Osteocyte (in vitro differentiated cells): ENCODE results near the gene PAPSS2. TPM values are rescaled to one million over a fixed set of nuclear protein-coding genes. Genes with fewer than 3 reads are reported as not detected.

Experiments
- DNase-seq: peaks from one replicate; pipeline ENCODE4 v3.0.0; 2021; ENCODE audit warnings: mixed read lengths; ENCODE audit not compliant: unreplicated experiment; ENCODE audit errors: extremely low spot score
- H3K27ac Mint-ChIP-seq: one replicate; pipeline ENCODE4 v1.8.0; 2021; ENCODE audit warnings: mild to moderate bottlenecking, mixed read lengths; ENCODE audit not compliant: unreplicated experiment
- H3K27me3 Mint-ChIP-seq: one replicate; pipeline ENCODE4 v1.8.0; 2021; ENCODE audit warnings: mixed read lengths; ENCODE audit not compliant: unreplicated experiment
- H3K36me3 Mint-ChIP-seq: one replicate; pipeline ENCODE4 v1.8.0; 2021; ENCODE audit warnings: mixed read lengths; ENCODE audit not compliant: unreplicated experiment
- H3K4me1 Mint-ChIP-seq: one replicate; pipeline ENCODE4 v1.8.0; 2021; ENCODE audit warnings: mixed read lengths; ENCODE audit not compliant: unreplicated experiment
- H3K4me3 Mint-ChIP-seq: one replicate; pipeline ENCODE4 v1.8.0; 2021; ENCODE audit warnings: mild to moderate bottlenecking, moderate library complexity, mixed read lengths; ENCODE audit not compliant: unreplicated experiment
- H3K9me3 Mint-ChIP-seq: one replicate; pipeline ENCODE4 v1.8.0; 2021; ENCODE audit warnings: mixed read lengths; ENCODE audit not compliant: unreplicated experiment
- CTCF ChIP-seq: fragments of 200-600 bp; sonication (generic); IDR thresholded peaks from 2 replicates; pipeline ENCODE4 v1.5.0; 2021; ENCODE audit warnings: antibody characterized with exemption, mild to moderate bottlenecking, moderate library complexity
- total RNA-seq: library from RNA; stranded (reverse); gene quantifications from 2 replicates; pipeline ENCODE4 v1.2.1, GENCODE V29; 2021

The PAPSS2 gene
- total RNA-seq, 1 donor from 2014 or later = 18.5 TPM

DNA sequence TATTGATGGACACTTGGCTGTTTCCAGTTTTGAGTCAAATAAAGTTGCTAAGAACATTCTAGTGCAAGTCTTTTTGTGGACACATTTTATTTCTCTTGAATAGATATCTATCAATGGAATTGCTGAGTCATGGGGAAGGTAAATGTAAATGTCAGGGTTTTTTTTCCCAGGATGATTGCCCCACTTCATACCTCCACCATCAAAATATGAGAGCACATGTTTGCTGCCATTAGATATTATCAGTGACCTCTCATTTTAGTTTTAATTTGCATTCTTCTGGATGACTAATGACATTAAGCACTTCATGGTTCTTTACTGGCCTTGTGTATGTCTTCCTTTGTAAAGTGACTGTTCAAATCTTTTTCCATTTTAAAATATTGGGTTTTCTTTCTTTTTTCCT lies 45.7 kb downstream of the PAPSS2 start:
- Mint-ChIP-seq H3K27me3 (no peaks in the 10 kb centered on the region), H3K36me3 (peaks cover 2% of the 10 kb centered on the region), H3K9me3 (no peaks in the 10 kb centered on the region), H3K4me1 (peaks cover 4% of the 10 kb centered on the region), H3K27ac (no peak overlapping the region), H3K4me3 (no peak overlapping the region)
- DNase-seq = no peak
- no peak for TF ChIP-seq CTCF

DNA sequence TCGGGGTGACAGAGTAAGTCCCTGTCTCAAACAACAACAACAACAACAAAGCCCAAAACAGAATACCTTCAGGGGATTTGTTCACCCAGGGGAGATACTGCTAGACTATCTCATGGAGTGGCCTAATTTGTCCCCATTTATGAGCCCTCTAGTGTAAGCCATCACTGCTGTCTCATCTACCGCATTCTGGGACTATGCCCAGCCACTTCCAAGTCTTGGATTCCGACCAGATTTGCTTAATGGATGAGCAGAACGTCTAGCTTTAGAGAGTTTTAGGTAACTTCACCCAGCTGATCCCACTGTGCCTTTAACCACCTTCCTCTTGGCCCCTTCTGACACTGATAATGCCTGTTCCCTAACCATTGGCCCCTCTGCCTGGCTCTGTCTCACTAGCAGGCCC lies 47.1 kb downstream of the PAPSS2 start:
- no peaks in the 10 kb centered on the region for H3K9me3 Mint-ChIP-seq
- no peaks in the 10 kb centered on the region for H3K27me3 Mint-ChIP-seq
- peaks cover 2% of the 10 kb centered on the region for H3K36me3 Mint-ChIP-seq
- no peaks in the 10 kb centered on the region for H3K4me1 Mint-ChIP-seq
- H3K4me3 Mint-ChIP-seq = no peak overlapping the region
- no peak overlapping the region for H3K27ac Mint-ChIP-seq
- TF ChIP-seq CTCF = no peak
- no peak for DNase-seq

GRCh38 chr10:87707254-87707653 lies 47.6 kb downstream of the PAPSS2 start:
- Mint-ChIP-seq H3K27ac (no peak overlapping the region), H3K36me3 (peaks cover 2% of the 10 kb centered on the region), H3K9me3 (no peaks in the 10 kb centered on the region), H3K4me3 (no peak overlapping the region), H3K27me3 (no peaks in the 10 kb centered on the region), H3K4me1 (no peaks in the 10 kb centered on the region)
- TF ChIP-seq CTCF = no peak
- no peak for DNase-seq

DNA sequence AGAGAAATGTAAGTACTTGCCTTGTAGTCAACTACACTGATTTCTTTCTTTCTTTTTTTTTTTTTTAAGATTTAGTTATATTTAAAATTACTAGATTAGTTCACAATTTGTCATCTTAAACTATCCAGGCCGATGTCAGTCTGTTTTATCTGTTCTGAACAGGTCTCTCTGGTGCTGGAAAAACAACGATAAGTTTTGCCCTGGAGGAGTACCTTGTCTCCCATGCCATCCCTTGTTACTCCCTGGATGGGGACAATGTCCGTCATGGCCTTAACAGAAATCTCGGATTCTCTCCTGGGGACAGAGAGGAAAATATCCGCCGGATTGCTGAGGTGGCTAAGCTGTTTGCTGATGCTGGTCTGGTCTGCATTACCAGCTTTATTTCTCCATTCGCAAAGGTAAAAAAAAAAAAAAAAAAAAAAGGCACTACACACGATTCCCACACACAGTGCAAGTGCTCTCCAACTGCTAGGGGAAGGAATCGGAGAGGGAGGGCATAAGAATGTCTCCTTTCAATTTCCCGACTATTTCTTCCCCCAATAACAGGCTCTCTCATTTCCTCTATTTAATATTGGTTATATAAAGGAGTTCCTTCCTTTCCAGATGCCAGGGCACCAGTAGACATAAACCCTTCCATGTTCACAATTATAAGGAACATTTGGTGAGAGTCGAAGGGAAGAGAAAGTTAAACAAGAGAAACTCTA lies 53.4 kb downstream of the PAPSS2 start:
- Mint-ChIP-seq H3K27ac (no peak overlapping the region), H3K27me3 (no peaks in the 10 kb centered on the region), H3K4me1 (no peaks in the 10 kb centered on the region), H3K4me3 (no peak overlapping the region), H3K9me3 (no peaks in the 10 kb centered on the region), H3K36me3 (peaks cover 2% of the 10 kb centered on the region)
- TF ChIP-seq CTCF = no peak
- no peak for DNase-seq

DNA sequence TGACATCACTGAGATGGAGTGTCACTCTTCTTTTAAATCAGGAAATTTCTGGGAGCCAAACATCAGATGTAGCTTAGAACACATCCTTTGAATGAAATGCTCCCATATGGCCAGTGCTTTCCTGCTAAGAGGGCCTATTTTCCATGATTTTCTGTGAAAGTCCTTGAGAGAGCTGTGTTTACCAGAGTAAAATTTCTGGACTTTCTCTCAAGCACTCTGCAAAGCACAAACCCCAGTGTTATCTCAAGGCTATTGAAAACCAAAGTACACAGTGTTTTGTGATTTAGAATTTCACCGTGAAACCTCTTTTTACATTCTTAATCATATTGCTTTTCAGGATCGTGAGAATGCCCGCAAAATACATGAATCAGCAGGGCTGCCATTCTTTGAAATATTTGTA lies 54.0 kb downstream of the PAPSS2 start:
- no peaks in the 10 kb centered on the region for H3K9me3 Mint-ChIP-seq
- H3K36me3 Mint-ChIP-seq = peaks cover 2% of the 10 kb centered on the region
- no peak for TF ChIP-seq CTCF
- no peaks in the 10 kb centered on the region for H3K4me1 Mint-ChIP-seq
- DNase-seq = no peak
- H3K4me3 Mint-ChIP-seq = no peak overlapping the region
- no peak overlapping the region for H3K27ac Mint-ChIP-seq
- no peaks in the 10 kb centered on the region for H3K27me3 Mint-ChIP-seq
